ENCODE measurements around the gene CELF4.

The CELF4 gene

DNA sequence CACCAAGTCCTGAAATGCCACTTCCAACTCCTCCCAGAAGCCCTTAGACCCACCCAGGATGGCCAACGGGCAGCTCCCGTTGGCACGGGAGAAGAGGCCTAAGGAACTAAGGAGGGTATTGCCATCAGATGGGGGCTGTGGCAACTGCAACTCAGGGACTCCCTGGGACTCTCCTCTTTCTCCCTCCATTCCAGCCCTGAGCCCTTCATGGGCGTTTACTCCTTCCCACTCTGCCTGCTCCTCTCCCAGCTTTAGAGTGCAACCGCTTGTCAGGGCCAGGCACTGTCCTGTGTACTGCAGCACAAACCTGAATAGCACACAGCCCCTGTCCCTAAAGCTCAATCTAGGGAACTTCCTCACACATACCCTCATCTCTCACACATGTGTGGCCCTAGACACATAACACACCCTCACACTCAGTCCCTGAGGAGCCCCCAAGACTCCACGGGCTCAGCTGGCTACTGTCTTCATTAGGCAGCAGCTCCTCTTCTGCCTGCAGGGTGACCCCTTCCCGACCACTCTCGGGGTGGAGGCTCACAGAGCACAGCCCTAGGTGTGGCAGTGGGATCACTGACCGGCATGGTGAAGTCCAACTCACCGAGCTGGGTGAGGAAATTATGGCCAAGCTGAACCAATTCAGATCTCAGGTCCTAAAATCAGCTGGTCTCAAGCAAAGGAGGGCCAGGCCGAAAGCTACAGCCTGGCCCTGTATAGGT, 316.3 kb downstream of the CELF4 start:
- DNase-seq, result no peak

DNA sequence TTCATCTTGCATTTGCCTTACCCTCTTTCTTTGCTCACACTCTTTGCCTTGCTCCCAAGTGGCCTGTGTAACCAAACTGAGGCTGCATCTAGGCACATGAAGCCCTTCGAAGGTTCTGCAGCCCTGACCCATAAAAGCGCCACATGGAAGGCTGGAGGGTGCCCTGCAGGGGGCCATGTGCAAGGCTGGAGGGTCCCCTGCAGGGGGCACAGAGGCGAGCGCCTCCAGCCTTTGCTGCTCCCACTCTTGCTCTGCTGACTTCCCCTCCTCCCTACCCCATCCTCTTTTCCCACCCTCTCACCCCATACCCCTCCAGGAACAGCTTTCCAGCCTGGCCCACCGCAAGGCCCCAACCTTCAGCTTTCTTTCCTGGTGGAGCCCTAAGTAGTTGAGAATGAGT, 317.3 kb downstream of the CELF4 start:
- DNase-seq, result no peak

DNA sequence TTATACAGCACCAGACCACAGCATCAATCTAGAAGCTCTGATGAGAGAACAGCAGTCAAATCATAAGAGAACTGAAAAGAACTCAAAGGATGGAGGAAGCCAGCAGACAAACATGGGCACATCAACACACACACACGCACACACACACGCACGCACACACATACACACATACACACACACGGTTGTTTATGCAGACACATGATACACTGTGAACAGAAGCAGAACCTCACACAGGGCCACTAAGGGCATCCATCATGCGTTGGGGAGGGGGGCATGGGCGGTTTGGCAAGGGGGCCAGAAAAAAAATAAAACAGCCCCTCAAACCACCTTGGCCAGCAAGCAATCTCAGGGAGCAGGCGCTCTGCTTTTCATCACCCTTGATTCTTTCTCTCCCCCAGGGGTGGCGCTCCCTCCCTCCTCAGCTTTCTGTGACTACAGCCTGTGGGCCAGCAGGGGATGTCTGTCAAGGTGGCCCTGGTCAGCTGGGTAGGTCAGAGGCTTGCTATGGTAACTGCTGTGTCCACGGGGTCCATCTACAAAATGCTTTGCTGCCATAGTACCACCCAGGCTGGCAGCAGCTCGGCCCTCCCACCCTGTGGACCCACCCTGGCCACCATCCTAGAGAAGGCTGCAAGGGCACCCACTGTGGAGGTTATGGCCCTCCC, 318.0 kb downstream of the CELF4 start:
- DNase-seq, result no peak

DNA sequence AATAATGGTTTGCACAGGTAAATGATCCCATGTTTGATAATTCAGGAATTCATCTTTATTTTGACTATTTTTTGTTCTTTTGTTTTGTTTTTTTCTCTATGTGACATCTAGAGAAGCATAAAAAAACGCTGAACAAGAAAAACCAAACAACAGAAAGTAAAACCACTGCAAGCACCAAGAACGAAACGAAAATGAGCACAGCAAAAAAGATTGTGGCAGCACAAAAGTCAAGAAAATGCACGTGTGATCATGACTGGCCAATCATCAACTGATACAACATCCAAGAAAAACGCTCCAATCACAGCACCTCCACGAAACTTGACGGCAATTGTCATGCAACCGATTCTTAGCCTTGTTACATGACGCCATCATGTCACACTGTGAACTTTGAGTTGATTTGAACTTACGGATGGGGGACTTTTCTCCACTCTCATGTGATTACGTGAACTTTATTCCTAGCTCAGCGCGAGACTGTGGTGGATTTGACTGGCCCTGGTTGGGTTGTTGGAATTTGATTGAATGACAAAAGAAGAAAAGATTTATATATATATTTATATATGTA, 318.7 kb downstream of the CELF4 start:
- no peak for DNase-seq

DNA sequence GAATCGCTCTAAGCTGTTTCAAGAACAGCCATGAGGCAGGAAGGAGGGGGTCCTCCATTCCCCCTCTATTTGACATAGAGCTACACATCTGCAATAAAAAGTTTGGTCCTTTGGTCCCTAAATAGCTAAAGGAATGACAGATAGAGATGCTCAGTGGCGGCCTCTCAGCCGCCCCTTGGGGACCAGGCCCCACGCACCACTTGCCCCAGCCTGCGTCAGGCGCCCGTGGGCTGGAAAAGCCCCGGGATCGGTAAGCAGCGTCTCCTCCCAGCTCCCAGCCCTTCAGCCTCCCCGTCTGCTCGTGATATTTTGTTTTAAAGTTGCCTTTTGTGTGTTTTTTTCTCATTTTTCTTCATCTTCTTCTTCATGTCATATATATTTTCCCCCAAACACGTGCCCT, 321.0 kb downstream of the CELF4 start:
- DNase-seq, result no peak

DNA sequence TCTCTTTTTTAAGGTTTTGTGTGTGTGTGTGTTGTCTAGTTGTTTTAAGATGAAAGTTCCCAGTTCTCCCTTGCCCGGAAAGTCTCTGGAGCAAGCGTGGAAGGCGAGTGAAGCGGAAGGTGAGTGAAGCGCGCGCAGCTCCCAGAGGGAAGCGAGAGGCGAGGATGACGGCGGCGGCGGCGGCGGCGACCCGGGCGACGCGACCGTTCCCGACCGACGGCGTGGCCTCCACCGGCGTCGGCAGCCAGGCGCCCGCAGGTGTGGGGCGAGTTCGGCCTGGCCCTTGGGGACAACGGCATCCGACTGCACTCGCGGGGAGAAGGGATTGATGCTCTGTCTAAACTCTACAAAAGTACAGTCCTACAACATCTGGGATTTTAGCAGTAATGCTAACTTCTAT, 321.9 kb downstream of the CELF4 start:
- no peak for DNase-seq

DNA sequence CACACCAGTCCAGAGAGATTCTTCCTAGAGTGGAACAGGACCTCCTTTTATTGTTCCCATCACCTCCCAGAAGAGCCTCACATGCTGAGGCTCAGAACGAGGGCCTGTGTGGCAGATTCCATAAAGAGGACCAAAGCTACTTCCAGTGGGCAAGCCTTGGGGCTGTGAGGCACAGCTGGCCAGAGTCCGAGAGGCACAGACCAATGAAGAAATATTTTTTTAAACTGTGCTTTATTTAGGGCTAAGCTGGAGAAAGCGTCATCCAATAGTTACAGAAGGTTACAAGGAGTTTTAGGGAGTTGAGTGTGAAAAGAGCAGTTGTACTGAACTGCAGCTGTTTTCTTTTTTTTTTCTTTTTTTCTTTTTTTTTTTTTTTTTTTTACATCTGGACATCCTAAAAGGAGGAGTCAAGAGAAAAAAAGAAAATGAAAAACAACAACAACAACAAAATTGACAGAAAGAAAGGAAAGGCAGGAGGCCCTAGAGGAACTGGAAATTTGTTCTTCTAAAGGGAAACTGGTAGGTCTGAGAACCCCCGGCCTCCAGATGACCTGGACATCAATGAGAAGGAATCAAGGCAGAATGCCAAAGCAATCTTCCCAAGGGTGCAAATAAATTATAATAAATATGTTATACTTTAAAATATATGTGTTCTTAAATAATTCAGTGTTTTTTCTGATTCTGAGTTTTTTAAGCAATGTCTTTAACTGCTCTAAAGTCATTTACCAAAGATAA, 322.6 kb downstream of the CELF4 start:
- no peak for DNase-seq

DNA sequence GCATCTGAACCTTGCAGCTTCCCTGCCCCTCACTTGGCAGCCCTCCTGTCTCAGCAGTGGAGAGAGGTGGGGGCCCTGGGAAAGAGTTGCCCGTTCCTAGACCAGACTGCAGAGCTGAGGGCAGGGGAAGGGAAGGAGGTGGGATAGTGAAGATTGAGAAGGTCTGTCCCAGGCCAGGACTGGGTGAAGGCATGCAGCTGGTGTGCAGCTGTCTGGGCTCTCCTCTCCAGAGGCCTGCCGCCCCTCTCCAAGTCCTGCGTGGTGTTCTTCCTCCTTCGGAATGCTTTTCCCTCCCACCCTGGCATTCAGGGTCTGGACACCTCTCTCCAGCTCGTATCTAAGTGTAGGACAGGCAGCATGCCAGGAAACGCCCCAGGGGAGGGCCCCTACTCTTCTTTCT, 323.5 kb downstream of the CELF4 start:
- no peak for DNase-seq

DNA sequence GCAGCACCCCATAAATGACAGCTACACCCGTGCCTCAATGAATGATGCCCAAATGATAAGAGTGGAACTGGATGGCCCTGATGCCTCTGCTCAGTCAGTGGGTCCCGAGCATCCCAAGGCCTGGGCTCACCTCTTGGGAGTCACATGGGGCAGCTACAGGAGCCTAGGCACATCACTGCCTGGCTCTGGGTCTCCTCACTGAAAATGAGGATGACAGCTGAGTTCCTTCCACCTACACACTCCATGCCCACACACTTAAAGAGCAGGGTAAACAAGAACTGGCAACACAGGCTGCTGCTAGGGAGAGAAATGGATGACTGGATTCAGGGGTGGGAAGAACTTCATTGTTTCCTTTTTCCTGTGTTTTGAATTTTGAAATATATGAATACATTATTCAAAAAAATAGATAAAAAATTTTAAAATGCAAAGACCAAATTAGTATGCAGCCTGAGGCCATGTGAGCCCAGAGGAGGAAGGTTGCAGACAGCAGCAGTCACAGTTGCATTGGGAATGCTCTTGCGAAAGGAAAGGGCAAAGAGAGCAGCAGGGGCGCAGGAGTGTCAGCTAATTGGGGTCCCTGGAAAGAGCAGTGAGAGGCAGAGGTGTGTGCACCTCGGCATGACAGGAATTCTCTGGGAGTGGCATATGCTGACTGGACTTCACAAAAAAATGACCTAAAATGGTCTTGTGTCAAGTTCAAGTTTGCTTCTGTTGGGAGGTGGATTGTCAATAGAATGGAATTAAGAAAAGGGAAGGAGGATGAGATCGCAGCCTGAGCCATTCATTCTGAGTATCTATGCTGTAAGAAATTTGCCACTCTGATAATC, 327.1 kb downstream of the CELF4 start:
- no peak for DNase-seq

DNA sequence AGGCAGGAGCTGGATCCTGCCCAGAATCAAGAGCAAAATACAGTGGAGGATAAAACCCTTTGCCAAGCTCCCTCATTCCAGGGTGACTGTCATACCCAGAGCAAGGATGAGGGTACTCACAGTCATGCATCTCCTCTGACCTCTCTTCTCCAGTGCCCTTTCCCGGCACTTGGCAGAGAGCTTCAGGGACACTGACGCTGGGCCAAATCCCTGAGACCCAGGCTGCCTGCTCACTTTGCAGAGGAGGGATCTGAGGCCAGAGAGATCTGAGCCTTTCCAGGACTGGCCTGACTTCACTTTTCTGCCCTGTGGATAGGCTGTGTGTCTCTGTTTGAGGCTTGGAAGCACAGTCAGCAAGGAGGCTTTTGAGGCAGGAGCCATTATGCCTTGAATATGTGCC, 330.0 kb downstream of the CELF4 start:
- DNase-seq, result no peak

DNA sequence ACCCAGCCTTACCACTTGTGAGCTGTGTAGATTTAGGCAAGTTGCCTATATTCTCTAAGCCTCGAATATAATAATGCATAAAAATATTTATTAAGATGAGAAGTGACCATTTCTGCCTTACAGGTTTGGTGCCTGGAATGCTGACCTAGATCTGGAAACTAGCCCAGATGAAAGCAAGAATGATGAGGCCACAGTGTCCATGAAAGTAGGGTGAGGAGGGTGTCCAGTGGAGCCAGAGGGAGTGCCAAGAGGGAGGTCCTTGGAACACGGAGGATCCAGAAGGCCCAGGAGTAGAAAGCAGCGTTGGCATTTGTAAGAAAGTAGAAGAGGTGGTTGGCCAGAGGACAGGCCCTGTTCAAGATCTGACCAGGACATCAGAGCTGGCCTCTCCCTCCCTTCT, 334.3 kb downstream of the CELF4 start:
- no peak for DNase-seq

DNA sequence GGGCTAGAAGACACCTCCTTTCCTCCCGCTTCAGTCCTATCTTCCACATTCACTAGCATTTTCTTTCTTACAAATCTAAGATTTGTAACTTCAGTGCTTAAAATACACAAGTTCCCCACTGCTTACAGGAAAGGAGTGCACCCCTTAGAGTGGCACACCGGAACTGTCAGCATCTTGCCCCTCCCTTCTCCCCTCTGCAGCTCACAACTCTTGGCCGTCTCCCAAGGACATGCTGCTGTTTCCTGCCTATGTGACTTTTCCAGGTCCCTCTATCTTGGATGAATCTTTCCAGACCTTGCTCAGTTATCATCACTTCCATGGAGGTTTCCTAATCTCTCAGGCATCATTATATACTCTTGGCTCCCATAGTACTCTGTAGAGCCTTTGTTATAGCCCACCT, 334.8 kb downstream of the CELF4 start:
- no peak for DNase-seq

DNA sequence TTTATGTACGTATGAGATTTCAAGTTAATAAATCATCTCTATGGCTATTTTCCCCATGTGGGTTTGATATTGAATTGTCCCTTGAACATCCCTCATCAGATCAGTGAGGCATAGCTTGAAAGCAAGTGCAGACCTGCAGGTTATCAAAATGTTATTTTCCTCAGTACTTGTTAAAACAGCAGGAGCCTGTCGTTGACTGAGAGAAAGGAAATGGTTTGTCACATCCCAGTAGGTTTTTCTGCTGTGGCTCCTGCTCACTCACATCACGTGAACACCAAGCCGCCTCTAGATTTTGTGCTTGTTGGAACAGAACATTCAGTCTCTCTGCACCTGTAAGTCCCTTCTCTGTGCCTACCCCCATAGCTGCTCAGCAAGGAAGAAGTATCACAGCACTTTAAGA, 340.3 kb downstream of the CELF4 start:
- DNase-seq, result no peak

DNA sequence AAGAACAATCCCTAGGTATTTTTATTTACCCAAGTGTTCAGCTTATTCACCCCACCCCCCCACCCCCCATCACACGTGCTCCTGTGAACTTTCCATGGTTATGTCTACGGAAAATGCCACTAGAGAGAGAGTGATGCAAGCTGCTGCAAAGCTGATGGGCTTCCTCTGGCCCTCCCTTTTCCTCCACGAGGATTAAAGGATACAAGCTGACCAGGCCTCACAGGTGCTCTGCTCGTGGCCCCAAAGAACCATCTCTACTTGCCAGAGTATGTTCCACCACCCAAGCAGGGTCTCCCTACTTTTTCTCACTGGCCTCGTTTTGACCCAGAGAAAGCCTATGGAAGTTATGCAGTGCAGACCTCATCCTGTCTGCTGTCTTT, 342.6 kb downstream of the CELF4 start:
- no peak for DNase-seq

DNA sequence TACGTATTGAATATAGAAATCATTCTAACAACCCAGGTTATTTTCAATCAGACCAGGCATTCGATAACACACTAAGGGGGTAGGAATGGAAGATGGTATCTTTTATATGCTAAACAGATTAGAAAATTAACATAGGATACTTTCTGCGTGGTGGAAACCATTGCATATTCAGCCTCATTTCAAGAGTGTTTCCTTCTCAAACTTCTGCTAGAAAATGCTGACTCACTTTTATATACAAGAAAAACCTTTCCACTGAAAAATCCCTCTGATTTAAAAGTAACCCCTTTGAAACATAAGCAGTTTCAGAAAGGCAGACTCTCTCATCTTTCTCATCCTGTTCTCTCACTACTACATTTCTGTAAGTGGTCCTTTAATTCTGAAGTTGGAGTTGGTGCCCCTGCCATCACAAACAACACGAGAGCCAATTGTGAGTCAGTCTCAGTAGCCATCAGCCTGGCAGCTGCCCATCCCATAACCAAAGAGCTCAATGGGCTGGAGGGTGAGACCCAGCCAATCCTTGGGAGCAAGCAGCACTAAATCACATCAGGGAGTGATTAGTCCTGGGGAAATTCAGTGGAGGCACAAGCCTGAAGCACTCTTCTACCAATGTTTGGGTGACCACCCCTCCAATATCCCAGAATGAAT, 343.1 kb downstream of the CELF4 start:
- no peak for DNase-seq

DNA sequence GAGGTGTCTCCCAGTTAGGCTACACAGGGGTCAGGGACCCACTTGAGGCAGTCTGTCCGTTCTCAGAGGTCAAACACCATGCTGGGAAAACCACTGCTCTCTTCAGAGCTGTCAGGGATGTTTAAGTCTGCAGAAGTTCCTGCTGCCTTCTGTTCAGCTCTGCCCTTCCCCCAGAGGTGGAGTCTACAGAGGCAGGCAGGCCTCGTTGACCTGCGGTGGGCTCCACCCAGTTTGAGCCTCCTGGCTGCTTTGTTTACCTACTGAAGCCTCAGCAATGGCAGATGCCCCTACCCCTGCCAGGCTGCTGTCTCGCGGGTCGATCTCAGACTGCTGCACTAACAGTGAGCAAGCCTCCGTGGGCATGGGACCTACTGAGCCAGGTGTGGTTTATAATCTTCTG, 346.3 kb downstream of the CELF4 start:
- no peak for DNase-seq

DNA sequence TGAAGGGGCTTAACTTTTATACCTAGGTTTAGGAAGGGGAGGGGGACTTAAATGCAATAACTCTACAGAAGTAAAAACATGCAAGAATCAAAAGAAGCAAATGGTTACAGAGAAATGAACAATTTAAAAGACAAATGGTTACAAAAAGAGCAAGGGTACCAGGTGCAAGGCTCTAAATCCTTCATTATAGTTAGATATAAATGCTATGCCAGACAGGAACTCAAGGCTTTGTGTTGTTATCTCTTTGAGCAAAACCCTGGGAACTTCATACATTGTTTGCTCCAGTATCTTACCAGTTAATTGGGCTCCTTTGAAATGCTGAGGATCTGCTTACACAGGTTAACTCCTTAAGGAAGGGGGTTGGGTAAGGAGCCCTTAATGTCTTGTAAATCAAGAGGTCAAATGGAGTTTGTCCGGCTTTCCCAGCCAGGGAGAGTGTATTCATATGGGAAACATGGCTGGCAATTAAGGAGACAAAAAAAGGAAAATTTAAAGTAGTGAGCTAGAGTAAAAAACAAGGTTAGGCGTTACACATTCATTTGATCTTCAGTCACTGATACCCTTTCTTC, 347.5 kb downstream of the CELF4 start:
- no peak for DNase-seq

DNA sequence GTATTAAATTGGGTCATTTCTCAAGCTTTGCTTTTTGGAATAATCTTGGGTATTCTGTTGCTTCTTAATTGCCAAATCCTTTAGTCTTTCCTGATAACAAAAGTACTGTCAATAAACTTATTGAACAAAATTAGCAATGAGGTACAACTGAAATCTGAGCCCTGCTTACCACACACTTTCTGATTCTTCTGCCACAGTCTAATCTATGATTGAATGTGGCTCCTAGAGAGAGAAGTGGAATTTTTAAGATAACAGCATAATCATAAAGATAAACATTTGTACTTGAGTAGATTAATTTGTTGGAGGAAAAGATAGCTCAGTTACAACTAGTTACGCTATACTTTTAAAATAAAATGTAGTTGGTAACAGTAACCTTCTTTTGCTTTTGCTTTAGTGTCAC, 354.8 kb downstream of the CELF4 start:
- no peak for DNase-seq

DNA sequence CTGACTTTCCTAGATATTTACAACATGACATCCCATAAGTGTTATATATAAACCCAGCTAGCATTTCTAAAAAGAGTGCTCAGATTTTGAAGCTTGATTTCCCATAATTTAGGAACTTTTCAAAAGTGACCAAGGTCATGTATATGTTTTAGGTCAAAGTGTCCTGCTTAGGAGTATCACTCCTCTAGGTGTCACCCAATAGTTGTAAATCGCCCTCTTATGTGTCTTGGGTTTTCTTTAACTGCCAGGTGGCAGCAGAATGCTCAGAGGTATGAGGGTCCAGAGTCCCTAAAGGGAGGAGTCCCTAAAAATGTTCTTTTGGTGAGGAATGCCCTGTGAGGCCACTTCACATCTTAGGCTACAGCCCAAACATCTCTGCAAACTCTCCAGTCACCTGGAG, 358.3 kb downstream of the CELF4 start:
- no peak for DNase-seq

DNA sequence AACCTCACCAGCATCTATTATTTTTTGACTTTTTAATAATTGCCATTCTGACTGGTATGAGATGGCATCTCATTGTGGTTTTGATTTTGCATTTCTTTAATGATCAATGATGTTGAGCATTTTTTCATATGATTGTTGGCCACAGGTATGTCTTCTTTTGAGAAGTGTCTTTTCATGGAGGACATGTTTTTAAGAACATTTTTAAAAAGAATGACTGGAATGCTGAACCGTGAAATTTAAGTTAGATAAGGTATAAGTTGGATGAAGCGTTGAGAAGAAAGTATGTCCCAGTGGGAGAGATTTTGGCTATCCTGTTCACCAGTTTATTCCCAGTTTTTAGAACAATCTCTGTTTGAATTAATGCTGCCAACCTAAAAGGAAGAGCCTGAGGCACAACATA, 365.9 kb downstream of the CELF4 start:
- no peak for DNase-seq

All from DMS 273 treated with DMSO at 0.1 percent for 48 hours (cell line).